ENCODE measurements around the gene ARHGEF39.

ARHGEF39 gene

DNA sequence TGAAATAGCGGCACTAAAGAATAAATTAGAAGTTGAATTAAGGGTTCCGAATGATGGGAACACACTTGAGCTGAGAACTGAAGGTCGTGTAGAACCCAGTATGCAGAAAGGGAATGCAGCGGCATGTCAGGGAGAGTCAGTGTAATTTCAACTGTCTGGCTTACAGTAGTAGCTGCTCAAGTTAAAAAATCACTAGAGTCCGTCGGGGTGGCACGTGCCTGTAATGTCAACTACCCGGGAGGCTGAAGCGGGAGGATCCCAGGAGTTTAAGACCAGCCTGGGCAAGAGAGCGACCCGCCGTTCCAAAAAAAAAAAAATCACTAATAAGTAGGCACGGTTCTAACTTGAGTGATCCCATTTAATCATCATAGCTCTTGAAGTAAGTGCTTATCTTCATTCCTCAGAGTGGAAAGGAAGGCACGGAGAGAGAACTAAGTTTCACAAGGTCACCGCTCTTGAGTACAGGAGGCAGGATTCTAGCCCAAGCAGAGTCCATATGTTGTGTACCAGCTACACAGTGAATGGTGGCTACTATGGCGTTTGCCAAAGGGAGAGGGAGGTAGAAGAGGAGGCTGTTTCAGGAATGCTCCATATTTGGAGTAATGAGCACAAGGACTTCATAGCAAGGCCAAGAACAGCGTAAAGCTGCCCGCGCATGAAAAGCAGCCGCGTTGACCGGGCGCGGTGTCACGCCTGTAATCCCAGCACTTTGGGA lies 8.0 kb downstream of the ARHGEF39 start:
- DNase-seq (ENCODE audit: low read depth in 1 of 2, low spot score in 1 of 2) = no peak
- H3K4me3 ChIP-seq (replicated peaks; ENCODE audit: insufficient read depth, low read length) = peak overlapping the region; percentile 30
- H3K27me3 ChIP-seq (ENCODE audit: insufficient read depth, poor library complexity, severe bottlenecking) = no peaks in the 10 kb centered on the region
- no peak for TF ChIP-seq POLR2AphosphoS5 (IDR thresholded peaks at IDR 0.05; ENCODE audit: low read depth)
- TF ChIP-seq, protein P1, sequence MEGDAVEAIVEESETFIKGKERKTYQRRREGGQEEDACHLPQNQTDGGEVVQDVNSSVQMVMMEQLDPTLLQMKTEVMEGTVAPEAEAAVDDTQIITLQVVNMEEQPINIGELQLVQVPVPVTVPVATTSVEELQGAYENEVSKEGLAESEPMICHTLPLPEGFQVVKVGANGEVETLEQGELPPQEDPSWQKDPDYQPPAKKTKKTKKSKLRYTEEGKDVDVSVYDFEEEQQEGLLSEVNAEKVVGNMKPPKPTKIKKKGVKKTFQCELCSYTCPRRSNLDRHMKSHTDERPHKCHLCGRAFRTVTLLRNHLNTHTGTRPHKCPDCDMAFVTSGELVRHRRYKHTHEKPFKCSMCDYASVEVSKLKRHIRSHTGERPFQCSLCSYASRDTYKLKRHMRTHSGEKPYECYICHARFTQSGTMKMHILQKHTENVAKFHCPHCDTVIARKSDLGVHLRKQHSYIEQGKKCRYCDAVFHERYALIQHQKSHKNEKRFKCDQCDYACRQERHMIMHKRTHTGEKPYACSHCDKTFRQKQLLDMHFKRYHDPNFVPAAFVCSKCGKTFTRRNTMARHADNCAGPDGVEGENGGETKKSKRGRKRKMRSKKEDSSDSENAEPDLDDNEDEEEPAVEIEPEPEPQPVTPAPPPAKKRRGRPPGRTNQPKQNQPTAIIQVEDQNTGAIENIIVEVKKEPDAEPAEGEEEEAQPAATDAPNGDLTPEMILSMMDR (IDR thresholded peaks at IDR 0.05; ENCODE audit: insufficient read depth, low read length) = no peak
- no peak for TF ChIP-seq GABPA (IDR thresholded peaks at IDR 0.05; ENCODE audit: low read depth)
- peak overlapping the region; percentile 100 for H3K27ac ChIP-seq (replicated peaks)

DNA sequence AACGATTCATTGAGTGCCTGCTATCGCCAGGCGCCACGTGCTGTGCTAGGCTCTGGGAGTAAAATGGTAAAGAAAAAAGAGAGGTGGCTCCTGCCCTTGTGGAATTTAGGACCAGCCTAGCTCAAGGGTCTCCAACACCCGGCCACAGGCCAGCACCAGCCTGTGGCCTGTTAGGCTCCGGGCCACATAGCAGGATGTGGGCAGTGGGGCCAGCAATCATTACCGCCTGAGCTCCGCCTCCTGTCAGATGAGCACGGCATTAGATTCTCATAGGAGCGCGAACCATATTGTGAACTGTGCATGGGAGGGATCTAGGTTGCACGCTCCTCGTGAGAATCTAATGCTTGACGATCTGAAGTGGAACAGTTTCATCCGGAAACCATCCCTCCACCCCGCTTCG lies 8.6 kb downstream of the ARHGEF39 start:
- H3K27ac ChIP-seq (replicated peaks) = no peak overlapping the region
- TF ChIP-seq, protein P1 (IDR thresholded peaks at IDR 0.05; ENCODE audit: insufficient read depth, low read length) = no peak
- TF ChIP-seq, protein P2, sequence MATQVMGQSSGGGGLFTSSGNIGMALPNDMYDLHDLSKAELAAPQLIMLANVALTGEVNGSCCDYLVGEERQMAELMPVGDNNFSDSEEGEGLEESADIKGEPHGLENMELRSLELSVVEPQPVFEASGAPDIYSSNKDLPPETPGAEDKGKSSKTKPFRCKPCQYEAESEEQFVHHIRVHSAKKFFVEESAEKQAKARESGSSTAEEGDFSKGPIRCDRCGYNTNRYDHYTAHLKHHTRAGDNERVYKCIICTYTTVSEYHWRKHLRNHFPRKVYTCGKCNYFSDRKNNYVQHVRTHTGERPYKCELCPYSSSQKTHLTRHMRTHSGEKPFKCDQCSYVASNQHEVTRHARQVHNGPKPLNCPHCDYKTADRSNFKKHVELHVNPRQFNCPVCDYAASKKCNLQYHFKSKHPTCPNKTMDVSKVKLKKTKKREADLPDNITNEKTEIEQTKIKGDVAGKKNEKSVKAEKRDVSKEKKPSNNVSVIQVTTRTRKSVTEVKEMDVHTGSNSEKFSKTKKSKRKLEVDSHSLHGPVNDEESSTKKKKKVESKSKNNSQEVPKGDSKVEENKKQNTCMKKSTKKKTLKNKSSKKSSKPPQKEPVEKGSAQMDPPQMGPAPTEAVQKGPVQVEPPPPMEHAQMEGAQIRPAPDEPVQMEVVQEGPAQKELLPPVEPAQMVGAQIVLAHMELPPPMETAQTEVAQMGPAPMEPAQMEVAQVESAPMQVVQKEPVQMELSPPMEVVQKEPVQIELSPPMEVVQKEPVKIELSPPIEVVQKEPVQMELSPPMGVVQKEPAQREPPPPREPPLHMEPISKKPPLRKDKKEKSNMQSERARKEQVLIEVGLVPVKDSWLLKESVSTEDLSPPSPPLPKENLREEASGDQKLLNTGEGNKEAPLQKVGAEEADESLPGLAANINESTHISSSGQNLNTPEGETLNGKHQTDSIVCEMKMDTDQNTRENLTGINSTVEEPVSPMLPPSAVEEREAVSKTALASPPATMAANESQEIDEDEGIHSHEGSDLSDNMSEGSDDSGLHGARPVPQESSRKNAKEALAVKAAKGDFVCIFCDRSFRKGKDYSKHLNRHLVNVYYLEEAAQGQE (IDR thresholded peaks at IDR 0.05; ENCODE audit: insufficient replicate concordance, low read depth) = no peak
- no peak for TF ChIP-seq SPI1 (IDR thresholded peaks at IDR 0.05; ENCODE audit: borderline replicate concordance, low read depth)
- TF ChIP-seq POLR2AphosphoS5 (IDR thresholded peaks at IDR 0.05; ENCODE audit: low read depth) = no peak
- no peak for TF ChIP-seq GABPA (IDR thresholded peaks at IDR 0.05; ENCODE audit: low read depth)
- H3K4me3 ChIP-seq (replicated peaks; ENCODE audit: insufficient read depth, low read length) = no peak overlapping the region
- DNase-seq (ENCODE audit: low read depth in 1 of 2, low spot score in 1 of 2) = no peak
- H3K27me3 ChIP-seq (ENCODE audit: insufficient read depth, poor library complexity, severe bottlenecking) = no peaks in the 10 kb centered on the region

DNA sequence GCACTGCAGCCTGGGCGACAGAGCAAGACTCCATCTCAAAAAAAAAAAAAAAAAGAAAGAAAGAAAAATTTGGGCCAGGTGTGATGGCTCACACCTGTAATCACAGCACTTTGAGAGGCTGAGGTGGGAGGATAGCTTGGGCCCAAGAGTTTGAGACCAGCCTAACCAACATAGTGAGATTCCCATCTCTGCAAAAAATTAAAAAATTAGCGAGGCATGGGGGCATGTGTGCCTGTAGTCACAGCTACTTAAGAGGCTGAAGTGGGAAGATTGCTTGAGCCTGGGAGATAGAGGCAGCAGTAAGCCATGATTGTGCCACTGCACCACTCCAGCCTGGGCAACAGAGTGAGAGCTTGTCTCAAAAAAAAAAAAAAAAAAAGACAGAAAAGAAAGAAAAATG lies 11.4 kb downstream of the ARHGEF39 start:
- no peak for DNase-seq (ENCODE audit: low read depth in 1 of 2, low spot score in 1 of 2)

More for the DNA sequence above, 11.4 kb downstream of the ARHGEF39 start:
- H3K27ac ChIP-seq (replicated peaks) = no peak overlapping the region
- no peaks in the 10 kb centered on the region for H3K27me3 ChIP-seq (ENCODE audit: insufficient read depth, poor library complexity, severe bottlenecking)
- H3K4me3 ChIP-seq (replicated peaks; ENCODE audit: insufficient read depth, low read length) = no peak overlapping the region
- TF ChIP-seq SPI1 (IDR thresholded peaks at IDR 0.05; ENCODE audit: borderline replicate concordance, low read depth) (no peak), GABPA (IDR thresholded peaks at IDR 0.05; ENCODE audit: low read depth) (no peak), POLR2AphosphoS5 (IDR thresholded peaks at IDR 0.05; ENCODE audit: low read depth) (no peak)
- TF ChIP-seq, protein P1 (IDR thresholded peaks at IDR 0.05; ENCODE audit: insufficient read depth, low read length) = no peak
- TF ChIP-seq, protein P2 (IDR thresholded peaks at IDR 0.05; ENCODE audit: insufficient replicate concordance, low read depth) = no peak
